Loucy (cell line): ENCODE results near the gene RAB33A.

Experiments
- EZH2phosphoT487 ChIP-seq: fragments of 200-600 bp; IDR thresholded peaks from 2 replicates; pipeline ENCODE4 v1.6.1; 2018; ENCODE audit warnings: antibody characterized with exemption, mild to moderate bottlenecking, moderate library complexity, borderline replicate concordance
- TF ChIP-seq, protein P1 (sequence below): fragments of 200-600 bp; sonication (generic); conservative IDR thresholded peaks from 2 replicates; pipeline ENCODE4 v1.5.1; 2014; ENCODE audit warnings: mild to moderate bottlenecking, antibody characterized with exemption, low read length

DNA sequence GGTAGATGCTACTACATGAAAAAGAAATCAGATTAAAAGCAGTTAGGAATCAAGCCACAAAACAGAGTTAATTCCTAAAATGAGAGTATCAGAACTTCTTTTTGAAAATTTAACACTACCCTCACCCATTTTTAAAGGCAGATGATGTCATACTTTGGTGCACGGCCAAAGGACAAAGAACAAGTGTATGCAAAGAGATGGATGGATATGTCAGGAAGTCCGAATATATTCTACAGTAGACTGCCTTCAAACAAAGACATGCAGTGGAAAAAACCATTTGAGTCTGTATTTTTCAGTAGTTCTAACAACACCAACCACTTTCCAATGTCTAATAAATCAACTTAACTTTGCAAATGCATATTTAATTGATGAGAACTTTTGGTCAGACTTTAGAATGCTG lies 8.4 kb upstream of the RAB33A start:
- TF ChIP-seq, protein P1, sequence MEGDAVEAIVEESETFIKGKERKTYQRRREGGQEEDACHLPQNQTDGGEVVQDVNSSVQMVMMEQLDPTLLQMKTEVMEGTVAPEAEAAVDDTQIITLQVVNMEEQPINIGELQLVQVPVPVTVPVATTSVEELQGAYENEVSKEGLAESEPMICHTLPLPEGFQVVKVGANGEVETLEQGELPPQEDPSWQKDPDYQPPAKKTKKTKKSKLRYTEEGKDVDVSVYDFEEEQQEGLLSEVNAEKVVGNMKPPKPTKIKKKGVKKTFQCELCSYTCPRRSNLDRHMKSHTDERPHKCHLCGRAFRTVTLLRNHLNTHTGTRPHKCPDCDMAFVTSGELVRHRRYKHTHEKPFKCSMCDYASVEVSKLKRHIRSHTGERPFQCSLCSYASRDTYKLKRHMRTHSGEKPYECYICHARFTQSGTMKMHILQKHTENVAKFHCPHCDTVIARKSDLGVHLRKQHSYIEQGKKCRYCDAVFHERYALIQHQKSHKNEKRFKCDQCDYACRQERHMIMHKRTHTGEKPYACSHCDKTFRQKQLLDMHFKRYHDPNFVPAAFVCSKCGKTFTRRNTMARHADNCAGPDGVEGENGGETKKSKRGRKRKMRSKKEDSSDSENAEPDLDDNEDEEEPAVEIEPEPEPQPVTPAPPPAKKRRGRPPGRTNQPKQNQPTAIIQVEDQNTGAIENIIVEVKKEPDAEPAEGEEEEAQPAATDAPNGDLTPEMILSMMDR = no peak
- no peak for TF ChIP-seq EZH2phosphoT487
